Transverse colon (tissue), 4 donors: ENCODE data around the gene CADPS. TPM values are rescaled to one million over a fixed set of nuclear protein-coding genes. Genes with fewer than 3 reads are reported as not detected.

Experiments
- DNase-seq: peaks from one replicate; pipeline ENCODE4 v3.0.0-alpha.2; 2019
- H3K27ac ChIP-seq, 4 donors: fragments of 200-600 bp; sonication (generic); 2 replicates each; pipeline ENCODE4 v1.5.1; 2016 to 2018; ENCODE audit warnings: inconsistent platforms in 4 of 4
- H3K27me3 ChIP-seq: fragments of 200-600 bp; sonication (generic); 2 replicates; pipeline ENCODE4 v1.5.1; 2017; ENCODE audit warnings: inconsistent platforms
- H3K36me3 ChIP-seq, 4 donors: fragments of 200-600 bp; sonication (generic); 2 replicates each; pipeline ENCODE4 v1.5.1; 2017 to 2019; ENCODE audit warnings: inconsistent platforms in 4 of 4
- H3K4me1 ChIP-seq, 4 donors: fragments of 200-600 bp; sonication (generic); 2 replicates each; pipeline ENCODE4 v1.5.1; 2017 to 2020; ENCODE audit warnings: inconsistent platforms in 4 of 4
- H3K4me3 ChIP-seq, 4 donors: fragments of 200-600 bp; sonication (generic); 1 replicate in 1 of 4; 2 replicates in 3 of 4; pipeline versions ENCODE4 v1.5.1 to v1.6.1; 2017 to 2019; ENCODE audit warnings: inconsistent platforms in 4 of 4
- H3K9me3 ChIP-seq, 2 donors: fragments of 200-600 bp; sonication (generic); 2 replicates each; pipeline ENCODE4 v1.5.1; 2017 to 2019; ENCODE audit warnings: inconsistent platforms in 2 of 2
- CTCF ChIP-seq, 5 experiments: fragments of 200-600 bp in 3 of 5; fragments of 450-650 bp in 2 of 5; sonication (generic) in 3 of 5; IDR thresholded peaks; 1 replicate in 2 of 5; 2 replicates in 3 of 5; pipeline ENCODE4 v1.5.1; 2016 to 2017; ENCODE audit warnings: antibody characterized with exemption in 5 of 5, inconsistent platforms in 3 of 5, mild to moderate bottlenecking in 2 of 5, moderate library complexity in 1 of 5
- EP300 ChIP-seq: sonication (generic); formaldehyde crosslinking; IDR thresholded peaks from one replicate; pipeline ENCODE4 v1.6.1; 2017; ENCODE audit warnings: antibody characterized with exemption, low read depth
- POLR2A ChIP-seq: fragments of 450-650 bp; IDR thresholded peaks from one replicate; pipeline ENCODE4 v1.6.1; 2016; ENCODE audit warnings: antibody characterized with exemption, mild to moderate bottlenecking, moderate library complexity
- POLR2AphosphoS5 ChIP-seq, 3 donors: sonication (generic); formaldehyde crosslinking; IDR thresholded peaks; one replicate each; pipeline ENCODE4 v1.6.1; 2016; ENCODE audit warnings: antibody characterized with exemption in 3 of 3
- WGBS, 2 donors: methylation state at CpG; one replicate each; pipeline ENCODE4 v1.1.5; 2018; ENCODE audit warnings: low coverage in 1 of 2; 5-methylcytosine and 5-hydroxymethylcytosine counted together
- in situ Hi-C, 4 donors: fragments of 200-750 bp; cut with MboI; loops; one replicate each; pipeline versions ENCODE4 v1.15.0 to v1.15.1; 2017; ENCODE audit warnings: low sequenced_read_pairs in 3 of 4, low pct_ligation_motif_present in 1 of 4, low pct_unique_long_range_greater_than_20kb in 1 of 4
- intact Hi-C: fragments of 100-400 bp; cut with DNase I; formaldehyde crosslinking; loops from one replicate; pipeline ENCODE4 v1.15.1; 2023; ENCODE audit warnings: low total_unique reads
- total RNA-seq, 4 donors: library from RNA; depleted of rRNA; stranded (reverse); fragments of >200 nt; gene quantifications; one replicate each; pipeline ENCODE4 v1.1.0, GENCODE V29; 2016

CADPS gene
- total RNA-seq, 4 donors from 2014 or later, result 1.9 to 22.7 (median 8.9) TPM

DNA sequence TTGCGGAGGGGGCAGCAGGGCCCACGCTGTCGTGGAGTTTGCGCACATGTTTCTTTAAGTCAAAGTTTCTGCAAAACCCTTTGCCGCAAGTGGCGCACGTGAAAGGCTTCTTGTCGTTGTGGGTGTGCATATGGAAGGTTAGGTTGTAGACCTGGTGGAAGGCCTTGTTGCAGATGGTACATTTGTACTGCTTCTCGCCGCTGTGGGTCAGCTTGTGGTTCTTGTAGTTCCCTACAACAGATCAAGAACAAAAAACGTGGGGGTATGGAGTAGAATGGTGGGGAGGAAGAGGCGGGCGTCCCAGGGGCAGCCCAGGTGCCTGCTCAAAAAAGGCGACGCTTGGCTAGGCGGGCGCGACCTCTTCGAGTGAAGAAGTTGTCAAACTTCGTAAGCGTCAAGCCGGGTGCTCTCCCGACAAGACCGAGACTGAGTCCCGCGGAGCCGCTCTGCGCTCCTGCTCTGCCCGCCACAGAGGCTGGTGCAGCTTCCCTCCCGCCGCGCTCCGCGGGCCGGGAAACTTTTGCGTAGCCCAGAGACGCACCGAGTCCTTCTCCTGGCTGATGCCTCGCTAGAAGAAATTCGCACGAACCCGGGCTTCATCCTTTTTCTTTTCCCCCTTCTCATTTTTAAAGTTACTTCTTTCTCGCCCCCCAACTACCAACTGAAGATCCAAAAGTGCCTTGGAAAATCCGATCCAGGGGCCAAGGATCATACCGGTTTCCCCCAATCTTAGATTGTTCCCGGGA is 504.9 kb downstream of the CADPS start:
- Histone ChIP-seq H3K27me3 (peaks cover 100% of the 10 kb centered on the region), H3K4me3 (no peak overlapping the region), H3K4me1 (peaks cover 0 to 32% (median 5%) of the 10 kb centered on the region in 4 donors), H3K36me3 (no peaks in the 10 kb centered on the region), H3K27ac (no peak overlapping the region), H3K9me3 (no peaks in the 10 kb centered on the region)
- intact Hi-C loops (no loop called here), in situ Hi-C loops (no loop called here)
- no peak for DNase-seq
- no peak for TF ChIP-seq POLR2AphosphoS5 (IDR thresholded peaks at IDR 0.05)
- no peak for TF ChIP-seq CTCF (IDR thresholded peaks at IDR 0.05)
- no peak for TF ChIP-seq EP300
- no peak for TF ChIP-seq POLR2A
- WGBS, 2 donors, result 9 to 13% methylated on average over 25 to 46 of the region's 46 CpGs

DNA sequence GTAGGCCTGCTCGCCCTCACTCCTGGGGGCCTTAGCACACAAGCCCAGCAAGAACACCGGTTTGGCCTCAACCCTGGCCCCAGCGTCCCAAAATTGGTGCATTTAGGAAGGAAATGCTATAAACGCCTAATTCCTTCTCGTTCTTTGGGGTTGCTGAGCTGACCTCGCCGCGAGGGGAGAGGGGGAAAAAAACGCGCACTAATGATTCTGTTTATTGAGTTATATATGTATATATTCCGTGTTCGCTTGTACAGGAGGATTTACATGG is 505.8 kb downstream of the CADPS start:
- peaks cover 0 to 31% (median 5%) of the 10 kb centered on the region in 4 donors for H3K4me1 ChIP-seq

GRCh38 chr3:62368705-62369475 is 506.3 kb downstream of the CADPS start:
- no peak for TF ChIP-seq POLR2A
- no peak for TF ChIP-seq POLR2AphosphoS5 (IDR thresholded peaks at IDR 0.05)
- TF ChIP-seq CTCF (IDR thresholded peaks at IDR 0.05), result no peak
- no peak for TF ChIP-seq EP300
- H3K4me3 ChIP-seq, result peak overlapping the region in 1 of 4 donors; percentile 35
- H3K9me3 ChIP-seq, result no peaks in the 10 kb centered on the region
- DNase-seq, result no peak
- intact Hi-C loops, result no loop called here
- H3K27me3 ChIP-seq, result peaks cover 100% of the 10 kb centered on the region
- no peak overlapping the region for H3K27ac ChIP-seq
- H3K4me1 ChIP-seq, result peaks cover 0 to 25% (median 5%) of the 10 kb centered on the region in 4 donors
- no peaks in the 10 kb centered on the region for H3K36me3 ChIP-seq
- 16% methylated on average over 58 of the region's 58 CpGs; no CpG with 5 or more reads in 1 of the 2 donors for WGBS, 2 donors
- in situ Hi-C loops, result no loop called here

More for the DNA sequence above, 505.8 kb downstream of the CADPS start:
- no peaks in the 10 kb centered on the region for H3K9me3 ChIP-seq
- no peak overlapping the region for H3K27ac ChIP-seq
- WGBS, 2 donors, result 21 to 25% methylated on average over 7 to 12 of the region's 12 CpGs
- intact Hi-C loops (no loop called here), in situ Hi-C loops (no loop called here)
- peaks cover 100% of the 10 kb centered on the region for H3K27me3 ChIP-seq
- TF ChIP-seq POLR2AphosphoS5 (IDR thresholded peaks at IDR 0.05), result no peak
- H3K36me3 ChIP-seq, result no peaks in the 10 kb centered on the region
- DNase-seq, result no peak
- peak overlapping the region in 1 of 4 donors; percentile 35 for H3K4me3 ChIP-seq

DNA sequence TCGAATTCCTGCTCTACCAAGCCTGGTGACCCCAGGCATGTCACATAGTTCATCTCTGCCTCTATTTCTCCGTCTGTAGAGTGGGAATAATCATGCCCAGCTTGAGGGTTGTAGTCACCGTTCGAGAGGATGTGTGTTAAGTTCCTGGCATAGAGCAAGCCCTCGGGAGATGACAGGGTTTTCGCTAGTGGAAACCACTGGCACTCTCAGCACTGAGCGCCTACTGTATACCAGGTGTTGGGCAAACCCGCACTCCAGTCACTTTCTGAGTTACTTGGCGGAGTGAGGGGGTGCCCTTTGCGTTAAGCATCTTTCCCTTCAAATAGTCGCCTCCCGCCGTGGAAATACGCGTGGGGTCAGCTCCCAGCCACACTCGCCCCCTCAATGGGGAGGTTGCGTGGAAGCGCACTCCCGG is 506.9 kb downstream of the CADPS start:
- H3K9me3 ChIP-seq, result no peaks in the 10 kb centered on the region
- in situ Hi-C loops, result no loop called here
- WGBS, 2 donors, result 31% methylated on average over 14 of the region's 19 CpGs; no CpG with 5 or more reads in 1 of the 2 donors
- H3K36me3 ChIP-seq, result no peaks in the 10 kb centered on the region
- TF ChIP-seq POLR2A, result no peak
- TF ChIP-seq CTCF (IDR thresholded peaks at IDR 0.05), result no peak
- no peak for TF ChIP-seq POLR2AphosphoS5 (IDR thresholded peaks at IDR 0.05)
- no peak for TF ChIP-seq EP300
- intact Hi-C loops, result no loop called here
- peaks cover 98% of the 10 kb centered on the region for H3K27me3 ChIP-seq
- no peak overlapping the region for H3K27ac ChIP-seq
- no peak overlapping the region for H3K4me3 ChIP-seq
- H3K4me1 ChIP-seq, result peaks cover 0 to 21% (median 5%) of the 10 kb centered on the region in 4 donors
- DNase-seq, result no peak
